ENCODE results near the gene CIDEB.

The CIDEB gene

GRCh38 chr14:24311837-24312615 is 4.2 kb upstream of the CIDEB start:
- peak; percentile 35 for DNase-seq

- peak; percentile 66 for DNase-seq
These were observed 3.1 kb upstream of the CIDEB start, which contains the start of gene LTB4R for GRCh38 chr14:24310646-24311604. Gene LTB4R (plus strand): TSS chr14:24311502. CDS start chr14:24315652, 4,150 bp downstream.

GRCh38 chr14:24310265-24310645 is 2.5 kb upstream of the CIDEB start:
- no peak for DNase-seq

GRCh38 chr14:24309538-24310264 is 1.9 kb upstream of the CIDEB start, which contains the start of gene LTB4R2:
Gene LTB4R2 (plus strand): TSS chr14:24310140. CDS start chr14:24310665, 525 bp downstream.
- DNase-seq: no peak

GRCh38 chr14:24308342-24309124 is 756 bp upstream of the CIDEB start:
- DNase-seq: no peak

- no peak for DNase-seq
These were observed 612 bp downstream of the CIDEB start for GRCh38 chr14:24307156-24307574.

GRCh38 chr14:24304019-24304387 is 3.8 kb downstream of the CIDEB start:
- no peak for DNase-seq

GRCh38 chr14:24300326-24300980 is 7.3 kb downstream of the CIDEB start:
- no peak for DNase-seq

GRCh38 chr14:24299255-24300191 is 8.3 kb downstream of the CIDEB start, which contains the start of the genes DHRS1 and NOP9:
Gene DHRS1 (minus strand): TSS chr14:24299780. CDS start chr14:24299106, 674 bp downstream.
Gene NOP9 (plus strand): TSS chr14:24299850. CDS start chr14:24299955, 105 bp downstream.
- peak; percentile 86 for DNase-seq

- DNase-seq: no peak
These were observed 8.9 kb downstream of the CIDEB start for GRCh38 chr14:24298892-24299254.

- DNase-seq: no peak
These were observed 10.4 kb downstream of the CIDEB start for GRCh38 chr14:24297190-24297964.

- DNase-seq: peak; percentile 87
These were observed 11.2 kb downstream of the CIDEB start for GRCh38 chr14:24296341-24297157.

- DNase-seq: no peak
These were observed 14.3 kb downstream of the CIDEB start for GRCh38 chr14:24293525-24293924.

GRCh38 chr14:24292118-24292807 is 15.5 kb downstream of the CIDEB start:
- no peak for DNase-seq

- DNase-seq: no peak
These were observed 16.2 kb downstream of the CIDEB start for GRCh38 chr14:24291446-24292117.

- DNase-seq: no peak
These were observed 17.0 kb downstream of the CIDEB start for GRCh38 chr14:24290746-24291145.

- DNase-seq: no peak
These were observed 18.0 kb downstream of the CIDEB start for GRCh38 chr14:24289649-24290280.

All from CD4-positive, alpha-beta T cell treated with Interleukin-4 for 4 hours (primary cell).